RKO (cell line): ENCODE data around the gene PSMB9.
A peak's percentile ranks its signal among the peaks of the same experiment; 100 is the strongest.

Experiments
- DNase-seq: peaks from one replicate; pipeline ENCODE4 v3.0.0-alpha.2; 2016; ENCODE audit warnings: low spot score

PSMB9 gene

DNA sequence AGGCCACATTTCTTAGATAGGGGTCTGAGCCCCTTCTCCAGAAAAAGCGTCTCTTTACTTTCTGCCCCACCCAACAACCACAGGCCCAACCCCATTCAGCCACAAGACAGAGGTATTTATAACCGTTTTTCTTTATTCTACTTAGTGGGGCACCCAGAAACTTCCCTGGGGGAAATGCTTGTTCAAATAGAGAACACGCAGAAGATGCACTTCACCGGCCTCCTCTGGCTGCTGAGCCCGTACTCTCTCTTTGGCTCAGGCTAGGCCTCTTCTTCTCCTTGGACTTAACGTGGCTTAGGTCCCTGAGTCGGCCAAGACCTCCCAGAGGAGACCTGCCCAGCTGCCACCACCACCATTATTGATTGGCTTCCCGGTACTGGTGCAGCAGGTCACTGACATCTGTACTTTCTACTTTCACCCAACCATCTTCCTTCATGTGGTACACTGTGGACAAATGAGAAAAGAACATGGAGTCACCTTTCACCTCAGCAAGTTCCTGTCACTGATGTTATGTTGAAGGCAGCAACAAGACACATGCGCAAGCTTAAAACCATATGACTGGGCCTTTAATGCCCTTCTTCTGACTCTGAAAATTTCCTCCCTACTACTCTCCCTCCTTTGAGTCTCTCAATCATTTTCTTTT, 13.3 kb upstream of the PSMB9 start:
- DNase-seq, result no peak

GRCh38 chr6:32842021-32842650, 11.9 kb upstream of the PSMB9 start:
- no peak for DNase-seq

DNA sequence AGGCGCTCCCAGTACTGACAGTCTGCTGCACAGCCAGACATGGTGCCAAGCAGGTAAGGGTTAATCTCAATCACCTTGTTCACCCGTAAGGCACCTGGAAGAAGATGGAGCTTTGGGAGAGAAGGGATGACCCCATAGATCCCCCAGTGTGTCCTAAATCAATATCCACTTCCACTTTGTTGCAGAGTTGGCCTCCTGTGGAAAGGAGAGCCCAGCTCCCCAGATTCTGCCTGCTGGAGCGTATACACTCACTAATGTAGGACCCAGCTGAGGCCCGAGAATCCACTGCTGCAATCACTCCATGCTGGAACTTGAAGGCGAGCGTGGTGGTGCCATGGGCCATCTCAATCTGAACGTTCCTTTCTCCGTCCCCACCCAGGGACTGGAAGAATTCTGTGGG, 11.3 kb upstream of the PSMB9 start:
- DNase-seq, result no peak

GRCh38 chr6:32843331-32843978, 10.5 kb upstream of the PSMB9 start:
- DNase-seq, result peak; percentile 13

GRCh38 chr6:32843979-32844838, 9.8 kb upstream of the PSMB9 start, which contains the start of gene PSMB8:
PSMB8 (minus strand) TSS chr6:32844047; CDS start chr6:32843996, 51 bp downstream.
- peak; percentile 94 for DNase-seq

- DNase-seq, result no peak
These were observed 9.1 kb upstream of the PSMB9 start for GRCh38 chr6:32844839-32845383.

- no peak for DNase-seq
These were observed 8.6 kb upstream of the PSMB9 start for GRCh38 chr6:32845384-32845884.

GRCh38 chr6:32847004-32847403, 7.0 kb upstream of the PSMB9 start:
- no peak for DNase-seq

DNA sequence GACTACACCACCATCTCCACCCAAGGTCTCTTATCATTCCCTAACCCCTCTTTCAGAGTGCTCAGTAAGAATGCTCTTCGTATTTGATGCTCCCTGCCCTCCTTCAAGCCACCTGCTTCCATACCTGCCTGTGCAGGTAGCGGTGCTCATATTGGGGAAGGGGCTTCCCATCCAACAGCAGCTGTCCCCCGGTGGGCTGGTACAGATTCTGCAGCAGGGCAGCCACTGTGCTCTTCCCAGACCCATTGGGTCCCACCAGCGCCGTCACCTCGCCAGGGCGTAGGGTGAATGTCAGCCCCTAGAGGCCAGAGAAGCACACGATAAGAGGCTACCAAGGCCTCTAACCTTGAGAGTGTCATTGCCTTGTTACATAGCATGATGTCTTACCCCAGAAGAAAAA, 6.2 kb upstream of the PSMB9 start:
- no peak for DNase-seq

DNA sequence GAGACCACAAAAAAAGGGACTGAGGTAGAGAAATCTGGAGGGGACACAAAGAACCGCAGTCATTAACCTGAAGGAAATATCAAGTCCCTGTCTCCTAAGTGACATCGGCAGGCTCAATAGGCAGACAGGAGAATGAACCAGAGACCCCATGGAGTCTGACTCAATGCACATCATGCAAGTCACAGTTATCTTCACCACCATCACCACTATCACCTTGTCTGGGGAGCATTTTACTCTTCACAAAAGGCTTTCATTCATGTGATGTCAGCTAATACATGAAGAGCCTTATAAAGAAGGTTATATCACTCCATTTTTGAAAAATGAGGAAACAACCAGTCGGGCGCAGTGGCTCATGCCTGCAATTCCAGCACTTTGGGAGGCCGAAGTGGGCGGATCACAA, 4.9 kb upstream of the PSMB9 start:
- no peak for DNase-seq

GRCh38 chr6:32851025-32851424, 3.0 kb upstream of the PSMB9 start:
- no peak for DNase-seq

GRCh38 chr6:32852018-32852843, 1.8 kb upstream of the PSMB9 start:
- DNase-seq, result peak; percentile 42

DNA sequence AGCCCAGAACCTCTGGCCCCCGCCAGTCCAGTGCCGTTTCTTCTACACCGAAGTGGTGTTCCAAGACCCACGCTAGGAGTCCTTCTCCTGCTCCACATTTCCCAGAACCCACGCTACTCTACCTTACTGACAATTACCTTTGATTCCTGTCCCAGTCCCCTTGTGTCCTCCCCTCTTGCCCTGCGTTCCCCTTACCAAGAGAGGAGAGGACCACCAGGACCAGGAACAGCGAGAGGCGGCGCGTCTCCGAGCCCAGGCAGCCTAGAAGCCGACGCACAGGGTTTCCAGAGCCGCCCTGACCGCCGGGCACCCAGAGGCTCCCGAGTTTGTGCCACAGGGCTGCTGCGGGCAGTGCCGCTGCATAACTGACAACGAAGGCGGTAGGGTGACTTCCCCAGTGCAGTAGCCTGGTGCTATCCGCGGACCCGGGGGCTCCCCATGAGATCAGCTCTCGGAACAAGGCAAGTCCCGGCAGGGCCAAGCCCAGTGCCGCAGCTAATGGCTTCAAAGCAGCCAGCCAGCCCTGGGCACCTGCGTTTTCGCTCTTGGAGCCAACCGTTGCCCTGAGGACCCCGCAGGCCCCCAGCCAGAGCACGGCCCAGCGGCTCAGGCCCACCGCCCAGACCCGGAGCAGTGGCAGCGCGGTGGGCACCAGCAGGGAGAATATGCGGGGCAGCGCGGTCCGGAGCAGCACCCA, 1.0 kb upstream of the PSMB9 start:
- DNase-seq, result peak; percentile 54

DNA sequence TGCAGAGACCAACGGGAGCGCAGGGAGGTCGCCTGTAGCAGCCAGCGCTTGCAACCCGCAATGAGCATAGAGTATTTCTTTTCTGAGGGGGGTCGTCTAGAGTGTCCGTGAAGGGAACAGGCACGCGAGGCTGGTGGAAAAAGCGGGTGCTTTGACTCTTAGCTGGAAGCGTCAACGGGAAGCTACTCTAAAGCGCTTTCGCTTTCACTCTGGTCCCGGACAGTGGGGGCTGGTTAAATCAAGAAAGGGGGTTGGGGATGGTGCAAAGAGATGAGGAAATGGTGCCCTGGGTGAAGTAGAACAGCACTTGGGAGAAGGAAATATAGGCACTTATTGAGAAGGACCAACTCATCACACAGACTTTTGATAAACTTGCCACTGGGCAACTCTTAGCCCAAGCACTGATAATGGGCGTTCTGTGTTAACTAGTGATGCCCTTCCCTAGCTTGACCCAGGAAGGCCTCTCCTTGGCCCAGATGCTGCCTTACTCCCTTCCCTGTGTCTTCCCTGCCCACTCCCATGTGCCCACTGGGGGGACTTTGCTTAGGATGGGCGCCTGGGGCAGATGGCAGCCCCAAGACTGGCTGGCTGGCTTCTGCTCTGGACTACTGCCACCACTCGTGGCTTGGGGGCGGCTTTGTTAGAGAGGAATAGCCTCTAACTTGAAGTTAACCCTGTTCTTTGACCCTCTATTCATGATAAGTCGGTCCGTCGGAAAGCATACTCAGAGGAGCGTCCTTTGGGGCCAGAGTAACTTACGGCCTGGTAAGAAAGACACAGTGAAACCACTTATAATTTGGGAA, 585 bp downstream of the PSMB9 start:
- peak; percentile 24 for DNase-seq

DNA sequence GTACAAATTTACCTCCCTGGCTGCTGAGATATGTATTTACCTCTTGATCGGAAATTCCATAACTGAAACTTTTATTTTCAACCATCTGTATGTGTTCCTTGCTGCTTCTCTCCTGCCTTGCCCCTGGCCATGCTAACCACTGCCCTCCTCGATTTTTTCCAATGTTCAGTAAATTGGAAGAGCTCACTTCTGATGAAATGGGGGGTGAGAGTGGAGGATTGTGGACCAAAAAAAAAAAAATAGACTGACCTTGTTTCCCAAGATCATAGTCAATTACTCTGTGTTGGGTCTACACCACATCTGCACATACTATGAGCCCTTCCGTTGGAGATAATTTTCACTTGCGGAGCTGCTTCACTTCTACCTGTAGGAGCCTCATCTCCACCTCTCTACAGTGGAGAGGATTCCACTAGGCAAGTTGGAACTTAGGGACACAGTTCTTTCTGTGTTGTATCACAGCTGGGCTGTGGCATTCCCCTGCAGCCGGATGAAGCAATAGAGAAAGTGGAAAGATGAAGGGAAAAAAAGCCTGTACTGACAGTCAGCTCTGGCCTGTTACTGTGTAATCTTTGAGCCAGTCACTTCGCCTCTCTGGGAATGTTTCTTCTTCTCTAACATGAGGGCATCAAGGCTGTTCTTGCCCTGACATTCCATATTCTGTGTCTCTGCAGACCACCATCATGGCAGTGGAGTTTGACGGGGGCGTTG, 1.6 kb downstream of the PSMB9 start:
- DNase-seq, result no peak

GRCh38 chr6:32857156-32857891, 3.3 kb downstream of the PSMB9 start:
- no peak for DNase-seq

DNA sequence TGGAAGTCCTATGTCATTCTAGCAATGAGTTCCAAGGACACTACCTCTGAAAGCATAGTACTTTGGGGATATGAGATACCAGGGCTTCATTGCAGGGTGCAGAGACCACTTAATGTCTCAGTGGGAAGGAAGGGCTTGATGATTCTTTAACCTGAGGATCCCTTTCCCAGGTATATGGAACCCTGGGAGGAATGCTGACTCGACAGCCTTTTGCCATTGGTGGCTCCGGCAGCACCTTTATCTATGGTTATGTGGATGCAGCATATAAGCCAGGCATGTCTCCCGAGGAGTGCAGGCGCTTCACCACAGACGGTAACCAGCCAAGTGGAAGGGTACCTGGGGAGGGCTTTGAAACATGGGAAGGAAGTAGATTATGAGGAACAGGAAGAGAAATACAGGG, 4.2 kb downstream of the PSMB9 start:
- DNase-seq, result no peak

- no peak for DNase-seq
These were observed 6.7 kb downstream of the PSMB9 start for GRCh38 chr6:32860674-32861073.
